Cerebellar nuclear complex (tissue), 1 donor: ENCODE measurements around the gene PPM1J.

ENCODE experiments used
- DNase-seq, 2 experiments: peaks; one replicate each; lab custom pipeline; 2025; lab: John Stamatoyannopoulos, UW

PPM1J gene

GRCh38 chr1:112687785-112688496, 27.2 kb downstream of the PPM1J start:
- DNase-seq = no peak

GRCh38 chr1:112687361-112687760, 27.8 kb downstream of the PPM1J start:
- DNase-seq = no peak

- DNase-seq = no peak
Observed at GRCh38 chr1:112686835-112687234, 28.3 kb downstream of the PPM1J start.

GRCh38 chr1:112686417-112686816, 28.7 kb downstream of the PPM1J start:
- no peak for DNase-seq

- no peak for DNase-seq
Observed at GRCh38 chr1:112685913-112686312, 29.2 kb downstream of the PPM1J start.

- DNase-seq = no peak
Observed at GRCh38 chr1:112678605-112679004, 36.5 kb downstream of the PPM1J start.

GRCh38 chr1:112677501-112677900, 37.6 kb downstream of the PPM1J start:
- DNase-seq = no peak

- no peak for DNase-seq
Observed at GRCh38 chr1:112676543-112676942, 38.6 kb downstream of the PPM1J start.

- no peak for DNase-seq
Observed at GRCh38 chr1:112675728-112676381, 39.3 kb downstream of the PPM1J start.

GRCh38 chr1:112674986-112675727, 40.0 kb downstream of the PPM1J start:
- no peak for DNase-seq

GRCh38 chr1:112674440-112674985, 40.6 kb downstream of the PPM1J start, which contains the start of gene MOV10:
MOV10 (plus strand) TSS chr1:112674659; CDS start chr1:112674913, 254 bp downstream.
- DNase-seq = no peak

GRCh38 chr1:112673592-112674439, 41.3 kb downstream of the PPM1J start:
- no peak for DNase-seq

GRCh38 chr1:112672842-112673241, 42.3 kb downstream of the PPM1J start:
- no peak for DNase-seq

- no peak for DNase-seq
Observed at GRCh38 chr1:112672009-112672408, 43.1 kb downstream of the PPM1J start.

GRCh38 chr1:112666946-112667345, 48.2 kb downstream of the PPM1J start:
- DNase-seq = no peak

- DNase-seq = no peak
Observed at GRCh38 chr1:112665857-112666256, 49.3 kb downstream of the PPM1J start.
